Esophagus squamous epithelium (tissue), 5 donors: ENCODE results near the gene UBE2J2. TPM values are rescaled to one million over a fixed set of nuclear protein-coding genes. Genes with fewer than 3 reads are reported as not detected.

Source experiments
- DNase-seq: peaks from one replicate; lab custom pipeline; 2025; lab: John Stamatoyannopoulos, UW
- H3K27ac ChIP-seq, 4 donors: fragments of 200-600 bp; sonication (generic); one replicate each; pipeline ENCODE4 v1.5.1; 2016 to 2019; ENCODE audit warnings: mild to moderate bottlenecking in 1 of 4
- H3K27me3 ChIP-seq, 4 donors: fragments of 200-600 bp; sonication (generic); 1 replicate in 3 of 4; 2 replicates in 1 of 4; pipeline versions ENCODE4 v1.5.1 to v1.6.0; 2017 to 2021; ENCODE audit warnings: antibody characterized with exemption in 1 of 4
- H3K36me3 ChIP-seq, 3 donors: fragments of 200-600 bp; sonication (generic); one replicate each; pipeline ENCODE4 v1.5.1; 2016 to 2019
- H3K4me1 ChIP-seq, 3 donors: fragments of 200-600 bp; sonication (generic); one replicate each; pipeline ENCODE4 v1.5.1; 2017 to 2019
- H3K4me3 ChIP-seq, 4 donors: fragments of 200-600 bp; sonication (generic); 1 replicate in 3 of 4; 2 replicates in 1 of 4; pipeline ENCODE4 v1.5.1; 2016 to 2019; ENCODE audit warnings: mild to moderate bottlenecking in 2 of 4, moderate library complexity in 1 of 4
- H3K9me3 ChIP-seq, 3 donors: fragments of 200-600 bp; sonication (generic); one replicate each; pipeline ENCODE4 v1.5.1; 2016 to 2019
- POLR2A ChIP-seq, 4 donors: fragments of 450-650 bp; IDR thresholded peaks; one replicate each; pipeline ENCODE4 v1.6.1; 2017; ENCODE audit warnings: antibody characterized with exemption in 4 of 4, mild to moderate bottlenecking in 4 of 4, moderate library complexity in 3 of 4
- WGBS, 2 donors: methylation state at CpG; one replicate each; pipeline ENCODE4 v1.1.5; 2018; 5-methylcytosine and 5-hydroxymethylcytosine counted together
- intact Hi-C: fragments of 100-400 bp; cut with DNase I; formaldehyde crosslinking; loops from one replicate; pipeline ENCODE4 v1.15.0; 2022
- total RNA-seq, 4 donors: library from RNA; depleted of rRNA; stranded (reverse); fragments of >200 nt; gene quantifications; one replicate each; pipeline ENCODE4 v1.1.0, GENCODE V29; 2016
- TF ChIP-seq, protein P1 (sequence below), 6 experiments: fragments of 450-650 bp in 4 of 6; fragments of 200-600 bp in 2 of 6; sonication (generic) in 2 of 6; IDR thresholded peaks; one replicate each; pipeline ENCODE4 v1.5.1; 2016 to 2019; ENCODE audit warnings: antibody characterized with exemption in 6 of 6, mild to moderate bottlenecking in 4 of 6, moderate library complexity in 4 of 6
- donor health status: DM: yes; HTN: yes; CAD: no.

The UBE2J2 gene
- total RNA-seq, 4 donors from 2014 or later, result 32.6 to 54.3 (median 42.5) TPM

DNA sequence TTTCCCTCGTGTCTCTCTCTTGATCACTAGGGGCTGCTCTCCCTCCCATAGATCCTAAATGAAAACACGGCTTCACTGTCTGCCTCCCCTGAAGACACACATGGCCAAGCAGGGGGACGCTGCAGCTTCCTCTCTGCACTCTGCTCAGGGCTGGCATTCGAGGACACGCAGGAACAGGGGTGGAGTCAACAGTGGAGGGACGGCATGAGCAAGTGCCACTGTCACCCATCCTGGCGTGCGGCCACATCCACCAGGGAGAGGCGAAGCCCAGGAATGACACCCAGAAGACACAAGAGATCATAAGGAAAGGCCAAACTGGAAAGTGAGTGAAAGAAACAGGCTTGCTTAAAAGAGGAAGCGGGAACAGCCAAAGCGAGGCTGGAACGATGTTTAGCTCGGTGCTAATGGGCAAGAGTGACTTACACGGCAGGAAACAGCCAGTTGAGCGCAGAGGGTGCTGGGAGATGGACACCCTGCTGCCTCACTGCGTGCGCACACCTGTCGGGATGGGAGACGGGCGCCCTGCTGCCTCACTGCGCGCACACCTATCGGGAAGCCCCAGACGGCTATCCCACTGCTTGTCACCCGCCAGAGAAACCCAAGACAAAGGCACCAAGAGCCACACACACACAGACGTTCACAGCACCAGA, 13.6 kb downstream of the UBE2J2 start:
- H3K36me3 ChIP-seq, result peaks cover 25 to 100% (median 26%) of the 10 kb centered on the region in 3 donors
- no peaks in the 10 kb centered on the region for H3K9me3 ChIP-seq
- no peak overlapping the region for H3K4me3 ChIP-seq
- DNase-seq, result no peak
- H3K27ac ChIP-seq, result no peak overlapping the region
- peaks cover 7 to 40% (median 7%) of the 10 kb centered on the region in 3 donors for H3K4me1 ChIP-seq
- WGBS, 2 donors, result 75 to 86% methylated on average over 18 to 23 of the region's 26 CpGs
- H3K27me3 ChIP-seq, result no peaks in the 10 kb centered on the region
- intact Hi-C loops, result no loop called here
- TF ChIP-seq, protein P1, sequence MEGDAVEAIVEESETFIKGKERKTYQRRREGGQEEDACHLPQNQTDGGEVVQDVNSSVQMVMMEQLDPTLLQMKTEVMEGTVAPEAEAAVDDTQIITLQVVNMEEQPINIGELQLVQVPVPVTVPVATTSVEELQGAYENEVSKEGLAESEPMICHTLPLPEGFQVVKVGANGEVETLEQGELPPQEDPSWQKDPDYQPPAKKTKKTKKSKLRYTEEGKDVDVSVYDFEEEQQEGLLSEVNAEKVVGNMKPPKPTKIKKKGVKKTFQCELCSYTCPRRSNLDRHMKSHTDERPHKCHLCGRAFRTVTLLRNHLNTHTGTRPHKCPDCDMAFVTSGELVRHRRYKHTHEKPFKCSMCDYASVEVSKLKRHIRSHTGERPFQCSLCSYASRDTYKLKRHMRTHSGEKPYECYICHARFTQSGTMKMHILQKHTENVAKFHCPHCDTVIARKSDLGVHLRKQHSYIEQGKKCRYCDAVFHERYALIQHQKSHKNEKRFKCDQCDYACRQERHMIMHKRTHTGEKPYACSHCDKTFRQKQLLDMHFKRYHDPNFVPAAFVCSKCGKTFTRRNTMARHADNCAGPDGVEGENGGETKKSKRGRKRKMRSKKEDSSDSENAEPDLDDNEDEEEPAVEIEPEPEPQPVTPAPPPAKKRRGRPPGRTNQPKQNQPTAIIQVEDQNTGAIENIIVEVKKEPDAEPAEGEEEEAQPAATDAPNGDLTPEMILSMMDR (IDR thresholded peaks at IDR 0.05), result no peak
- no peak for TF ChIP-seq POLR2A (IDR thresholded peaks at IDR 0.05)

DNA sequence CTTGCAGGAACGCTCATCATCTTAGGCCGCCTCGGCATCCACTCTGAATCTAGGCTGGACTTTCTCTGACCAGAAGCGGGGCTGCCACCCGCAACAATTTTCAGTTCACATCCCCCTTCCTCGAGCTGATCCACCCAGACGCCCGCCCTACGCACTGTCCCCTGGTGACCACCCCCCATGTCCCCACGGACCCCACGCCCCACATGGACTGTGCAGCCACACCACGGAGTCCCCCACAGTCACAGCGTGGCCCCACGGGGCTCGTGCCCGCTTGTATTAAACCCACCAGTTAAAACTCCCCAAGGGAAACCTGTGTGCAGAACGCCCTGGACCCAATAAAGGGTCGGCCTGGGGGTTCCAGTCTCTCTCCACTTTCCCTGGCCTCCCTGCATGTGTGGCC, 14.1 kb downstream of the UBE2J2 start:
- TF ChIP-seq, protein P1 (IDR thresholded peaks at IDR 0.05), result no peak
- no peak for TF ChIP-seq POLR2A (IDR thresholded peaks at IDR 0.05)
- Histone ChIP-seq H3K9me3 (no peaks in the 10 kb centered on the region), H3K4me3 (no peak overlapping the region), H3K27ac (no peak overlapping the region), H3K4me1 (peaks cover 7 to 40% (median 7%) of the 10 kb centered on the region in 3 donors), H3K27me3 (no peaks in the 10 kb centered on the region), H3K36me3 (peaks cover 20 to 100% (median 31%) of the 10 kb centered on the region in 3 donors)
- intact Hi-C loops, result no loop called here
- WGBS, 2 donors, result 93 to 95% methylated on average over 5 to 11 of the region's 18 CpGs
- no peak for DNase-seq

DNA sequence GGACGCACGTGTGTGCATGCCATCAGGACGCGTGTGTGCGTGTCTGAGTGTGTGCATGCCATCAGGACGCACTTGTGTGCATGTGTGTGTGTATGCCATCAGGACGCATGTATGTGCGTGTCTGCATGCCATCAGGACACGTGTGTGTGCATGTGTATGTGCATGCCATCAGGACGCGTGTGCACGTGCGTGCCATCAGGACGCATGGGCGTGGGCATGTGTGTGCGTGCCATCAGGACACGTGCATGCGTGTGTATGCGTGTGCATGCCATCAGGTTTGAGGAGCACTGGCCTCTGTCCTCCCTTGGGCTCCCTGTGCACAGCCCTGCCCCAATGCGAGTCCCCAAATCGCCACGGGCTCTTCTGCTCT, 14.6 kb downstream of the UBE2J2 start:
- H3K27me3 ChIP-seq, result no peaks in the 10 kb centered on the region
- H3K4me1 ChIP-seq, result peaks cover 7 to 40% (median 7%) of the 10 kb centered on the region in 3 donors
- TF ChIP-seq POLR2A (IDR thresholded peaks at IDR 0.05), result no peak
- TF ChIP-seq, protein P1 (IDR thresholded peaks at IDR 0.05), result no peak
- 58 to 85% methylated on average over 10 to 22 of the region's 22 CpGs for WGBS, 2 donors
- intact Hi-C loops, result no loop called here
- H3K27ac ChIP-seq, result no peak overlapping the region
- H3K36me3 ChIP-seq, result peaks cover 20 to 100% (median 33%) of the 10 kb centered on the region in 3 donors
- no peaks in the 10 kb centered on the region for H3K9me3 ChIP-seq
- no peak overlapping the region for H3K4me3 ChIP-seq
- no peak for DNase-seq

DNA sequence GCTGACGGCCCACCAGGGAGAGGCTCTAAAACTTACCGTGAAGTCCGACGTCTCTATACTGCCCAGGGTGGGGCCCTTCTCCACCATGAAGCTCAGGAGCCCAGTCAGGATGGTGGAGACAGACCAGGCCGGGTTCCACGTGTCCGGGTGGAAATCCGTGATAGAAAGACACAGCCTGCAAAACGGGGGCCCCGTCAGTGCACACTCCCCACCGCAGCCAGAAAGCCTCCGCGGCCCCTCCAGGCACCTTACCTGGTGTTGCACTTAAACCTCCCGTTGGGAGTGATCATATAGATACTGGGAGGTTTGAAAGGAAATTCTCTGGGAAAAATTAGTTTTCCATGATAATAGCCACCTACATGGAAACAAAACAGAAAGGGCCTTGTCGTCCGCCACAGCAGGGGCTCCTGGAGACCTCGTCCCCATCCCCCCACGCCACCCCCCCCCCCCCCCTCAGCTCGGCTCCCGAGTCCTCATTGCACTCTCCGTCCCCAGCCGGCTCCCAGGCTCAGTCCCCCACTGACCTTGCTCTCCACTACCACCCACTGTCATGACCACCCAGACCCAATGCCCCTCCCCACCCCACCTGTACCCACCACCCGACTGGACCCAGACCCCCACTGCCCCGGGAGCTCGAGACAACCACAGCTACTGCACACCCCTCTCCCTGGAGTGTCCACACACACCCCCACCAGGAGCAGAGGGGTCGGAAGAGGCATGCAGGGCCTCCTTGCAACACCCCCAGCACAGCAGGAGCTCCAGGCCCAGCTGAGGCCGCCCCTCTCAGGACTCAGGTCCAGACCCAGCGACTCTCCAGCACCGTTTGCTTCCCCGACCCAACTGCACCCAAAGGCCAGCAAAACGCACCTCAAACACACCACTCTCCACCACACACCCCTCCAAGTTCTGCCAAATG, 16.4 kb downstream of the UBE2J2 start:
- Histone ChIP-seq H3K27me3 (no peaks in the 10 kb centered on the region), H3K4me3 (no peak overlapping the region), H3K27ac (no peak overlapping the region), H3K36me3 (peaks cover 9 to 100% (median 26%) of the 10 kb centered on the region in 3 donors), H3K4me1 (peaks cover 7 to 38% (median 7%) of the 10 kb centered on the region in 3 donors), H3K9me3 (no peaks in the 10 kb centered on the region)
- WGBS, 2 donors, result 90 to 96% methylated on average over 15 to 24 of the region's 31 CpGs
- no peak for TF ChIP-seq POLR2A (IDR thresholded peaks at IDR 0.05)
- TF ChIP-seq, protein P1 (IDR thresholded peaks at IDR 0.05), result no peak
- intact Hi-C loops, result no loop called here
- no peak for DNase-seq

DNA sequence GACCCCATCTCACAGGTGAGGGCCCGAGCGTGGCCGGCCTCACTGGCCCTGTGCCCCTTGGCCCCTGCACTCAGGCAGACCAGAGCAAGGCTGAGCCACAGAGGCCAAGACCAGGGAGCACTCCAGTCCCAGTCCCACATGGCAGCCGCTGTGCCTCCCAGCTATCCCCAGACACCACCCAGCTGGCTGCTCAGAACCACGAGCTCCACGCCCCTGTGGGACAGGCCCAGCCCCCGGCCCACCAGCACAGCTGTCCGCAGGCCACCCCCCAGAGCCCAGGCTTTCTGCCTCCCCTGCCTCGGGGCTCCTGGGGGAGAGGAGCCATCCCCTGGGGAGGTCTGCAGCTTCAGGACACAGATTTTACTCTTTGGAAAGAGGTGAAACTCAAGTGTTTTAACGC, 18.0 kb downstream of the UBE2J2 start:
- WGBS, 2 donors, result 100% methylated on average over 1 of the region's 10 CpGs
- H3K27ac ChIP-seq, result no peak overlapping the region
- intact Hi-C loops, result no loop called here
- DNase-seq, result no peak
- no peaks in the 10 kb centered on the region for H3K9me3 ChIP-seq
- TF ChIP-seq POLR2A (IDR thresholded peaks at IDR 0.05), result no peak
- TF ChIP-seq, protein P1 (IDR thresholded peaks at IDR 0.05), result no peak
- H3K27me3 ChIP-seq, result no peaks in the 10 kb centered on the region
- H3K4me1 ChIP-seq, result peaks cover 9 to 36% (median 13%) of the 10 kb centered on the region in 3 donors
- no peak overlapping the region for H3K4me3 ChIP-seq
- peaks cover 6 to 95% (median 19%) of the 10 kb centered on the region in 3 donors for H3K36me3 ChIP-seq
